Neural cell (in vitro differentiated cells): ENCODE measurements around the gene GRXCR1. TPM values are rescaled to one million over a fixed set of nuclear protein-coding genes. Genes with fewer than 3 reads are reported as not detected.

Experiments
- H2AFZ ChIP-seq: fragments of 200-600, 300-800 bp; sonication (generic), shearing (Covaris generic); 2 replicates; pipeline ENCODE4 v1.6.0; 2014; ENCODE audit warnings: low read depth, mild to moderate bottlenecking, antibody characterized with exemption, low read length, moderate library complexity
- H3F3A ChIP-seq: fragments of 200-600 bp; shearing (Covaris generic); 2 replicates; pipeline ENCODE4 v1.6.1; 2016; ENCODE audit warnings: mild to moderate bottlenecking, moderate library complexity, mixed read lengths, antibody characterized with exemption, low read length; ENCODE audit not compliant: insufficient read depth, poor library complexity, severe bottlenecking
- H3K27ac ChIP-seq: fragments of 200-600, 300-800 bp; sonication (generic), shearing (Covaris generic); 2 replicates; pipeline ENCODE4 v1.5.1; 2014; ENCODE audit warnings: mild to moderate bottlenecking, low read length, moderate library complexity
- H3K27me3 ChIP-seq: fragments of 300-800, 200-600 bp; sonication (generic), shearing (Covaris generic); 2 replicates; pipeline ENCODE4 v1.6.0; 2014; ENCODE audit warnings: mild to moderate bottlenecking, low read depth, low read length, moderate library complexity; ENCODE audit not compliant: insufficient read depth
- H3K36me3 ChIP-seq: fragments of 300-800, 200-600 bp; sonication (generic), shearing (Covaris generic); 2 replicates; pipeline ENCODE4 v1.5.1; 2014; ENCODE audit warnings: mild to moderate bottlenecking, antibody characterized with exemption, low read length, moderate library complexity; ENCODE audit not compliant: insufficient read depth
- H3K4me2 ChIP-seq: fragments of 300-800, 200-600 bp; sonication (generic), shearing (Covaris generic); 2 replicates; pipeline ENCODE4 v1.6.0; 2014; ENCODE audit warnings: mild to moderate bottlenecking, low read length
- H3K4me3 ChIP-seq: fragments of 300-800, 200-600 bp; sonication (generic), shearing (Covaris generic); 2 replicates; pipeline ENCODE4 v1.5.1; 2014; ENCODE audit warnings: mild to moderate bottlenecking, low read length, moderate library complexity
- H3K79me2 ChIP-seq: fragments of 200-600 bp; shearing (Covaris generic); replicated peaks from 2 replicates; pipeline ENCODE4 v1.6.0; 2014; ENCODE audit warnings: mild to moderate bottlenecking, low read length, moderate library complexity; ENCODE audit not compliant: insufficient read depth
- H3K9ac ChIP-seq: fragments of 300-800, 200-600 bp; sonication (generic), shearing (Covaris generic); 2 replicates; pipeline ENCODE4 v1.6.1; 2016; ENCODE audit warnings: mild to moderate bottlenecking, low read length, mixed read lengths
- H3K9me2 ChIP-seq: fragments of 200-600 bp; shearing (Covaris generic); 2 replicates; pipeline ENCODE4 v1.6.1; 2016; ENCODE audit warnings: mild to moderate bottlenecking, low read length, mixed read lengths; ENCODE audit not compliant: insufficient read depth
- H3K9me3 ChIP-seq: fragments of 200-600, 300-800 bp; sonication (generic), shearing (Covaris generic); 2 replicates; pipeline ENCODE4 v1.6.1; 2016; ENCODE audit warnings: mild to moderate bottlenecking, mixed run types, low read length, moderate library complexity, mixed read lengths
- H4K20me1 ChIP-seq: fragments of 200-600 bp; shearing (Covaris generic); 2 replicates; pipeline ENCODE4 v1.6.1; 2016; ENCODE audit warnings: mild to moderate bottlenecking, mixed run types; ENCODE audit not compliant: insufficient read depth
- CTCF ChIP-seq: fragments of 450-650 bp; IDR thresholded peaks from 2 replicates; pipeline ENCODE4 v1.5.1; 2014; ENCODE audit warnings: antibody characterized with exemption, mild to moderate bottlenecking, moderate library complexity; ENCODE audit not compliant: poor library complexity, severe bottlenecking
- EP300 ChIP-seq: fragments of 450-650 bp; conservative IDR thresholded peaks from 2 replicates; pipeline ENCODE4 v1.6.1; 2014; ENCODE audit warnings: antibody characterized with exemption, mild to moderate bottlenecking, moderate library complexity; ENCODE audit not compliant: poor library complexity, severe bottlenecking
- EZH2 ChIP-seq: fragments of 200-600, 300-800 bp; shearing (Covaris generic), sonication (generic); IDR thresholded peaks from 2 replicates; pipeline ENCODE4 v1.6.1; 2014; ENCODE audit warnings: antibody characterized with exemption, low read length, borderline replicate concordance, mild to moderate bottlenecking; ENCODE audit not compliant: insufficient read depth, poor library complexity, severe bottlenecking
- MXI1 ChIP-seq: fragments of 450-650 bp; conservative IDR thresholded peaks from 2 replicates; pipeline ENCODE4 v1.6.1; 2014; ENCODE audit warnings: antibody characterized with exemption, mild to moderate bottlenecking; ENCODE audit not compliant: poor library complexity, severe bottlenecking
- POLR2AphosphoS5 ChIP-seq: IDR thresholded peaks from 2 replicates; pipeline ENCODE4 v1.6.1; 2012
- RAD21 ChIP-seq: fragments of 450-650 bp; conservative IDR thresholded peaks from 2 replicates; pipeline ENCODE4 v1.6.1; 2014; ENCODE audit warnings: antibody characterized with exemption, mild to moderate bottlenecking, moderate library complexity
- REST ChIP-seq: IDR thresholded peaks from 2 replicates; pipeline ENCODE4 v1.6.1; 2012; ENCODE audit warnings: borderline replicate concordance
- SMC3 ChIP-seq: fragments of 450-650 bp; conservative IDR thresholded peaks from 2 replicates; pipeline ENCODE4 v1.6.1; 2014; ENCODE audit warnings: antibody characterized with exemption, mild to moderate bottlenecking, moderate library complexity; ENCODE audit not compliant: poor library complexity
- TAF1 ChIP-seq: IDR thresholded peaks from 2 replicates; pipeline ENCODE4 v1.6.1; 2012; ENCODE audit warnings: low read depth
- polyA plus RNA-seq: library from polyadenylated mRNA; depleted of rRNA; stranded (reverse); fragments of >200 nt; gene quantifications from 2 replicates; pipeline ENCODE4 v1.2.3, GENCODE V29; 2014

Gene GRXCR1
- polyA plus RNA-seq, 1 donor from 2014 or later, result not detected

GRCh38 chr4:42871261-42871660 lies 21.3 kb upstream of the GRXCR1 start:
- Histone ChIP-seq H3K27me3 (no peaks in the 10 kb centered on the region), H2AFZ (no peak overlapping the region)

GRCh38 chr4:42871671-42872290 lies 20.7 kb upstream of the GRXCR1 start:
- Histone ChIP-seq H3F3A (no peaks in the 10 kb centered on the region), H3K9ac (no peak overlapping the region), H3K4me2 (no peak overlapping the region), H3K27me3 (no peaks in the 10 kb centered on the region), H3K79me2 (no peaks in the 10 kb centered on the region), H3K27ac (no peak overlapping the region), H3K4me3 (no peak overlapping the region), H2AFZ (no peak overlapping the region), H3K9me2 (no peaks in the 10 kb centered on the region), H4K20me1 (no peaks in the 10 kb centered on the region), H3K9me3 (no peaks in the 10 kb centered on the region), H3K36me3 (no peaks in the 10 kb centered on the region)
- no peak for TF ChIP-seq TAF1
- no peak for TF ChIP-seq RAD21
- TF ChIP-seq REST, result no peak
- no peak for TF ChIP-seq EZH2
- no peak for TF ChIP-seq POLR2AphosphoS5

More at GRCh38 chr4:42871261-42871660, 21.3 kb upstream of the GRXCR1 start:
- no peak overlapping the region for H3K9ac ChIP-seq
- H3K36me3 ChIP-seq, result no peaks in the 10 kb centered on the region
- no peaks in the 10 kb centered on the region for H4K20me1 ChIP-seq
- H3K4me2 ChIP-seq, result no peak overlapping the region
- no peak overlapping the region for H3K4me3 ChIP-seq
- TF ChIP-seq CTCF (no peak), POLR2AphosphoS5 (no peak), REST (no peak), EP300 (no peak), TAF1 (no peak), SMC3 (no peak), MXI1 (no peak)
- H3F3A ChIP-seq, result no peaks in the 10 kb centered on the region
- no peaks in the 10 kb centered on the region for H3K79me2 ChIP-seq
- no peaks in the 10 kb centered on the region for H3K9me3 ChIP-seq
- no peaks in the 10 kb centered on the region for H3K9me2 ChIP-seq
- no peak overlapping the region for H3K27ac ChIP-seq
